HT1080 (cell line): ENCODE measurements around the gene COPS7A. TPM values are rescaled to one million over a fixed set of nuclear protein-coding genes. Genes with fewer than 3 reads are reported as not detected.

ENCODE experiments used
- DNase-seq: peaks from one replicate; pipeline ENCODE4 v3.0.0-alpha.2; 2015; ENCODE audit warnings: low read depth
- total RNA-seq: library from RNA; depleted of rRNA; stranded (reverse); fragments of >200 nt; shearing (Covaris generic); gene quantifications from 2 replicates; pipeline ENCODE4 v1.2.3, GENCODE V29; 2014

The COPS7A gene
- total RNA-seq, 1 experiment from 2014 or later = 97.5 TPM

GRCh38 chr12:6768990-6769389, 45.1 kb downstream of the COPS7A start:
- DNase-seq = no peak

DNA sequence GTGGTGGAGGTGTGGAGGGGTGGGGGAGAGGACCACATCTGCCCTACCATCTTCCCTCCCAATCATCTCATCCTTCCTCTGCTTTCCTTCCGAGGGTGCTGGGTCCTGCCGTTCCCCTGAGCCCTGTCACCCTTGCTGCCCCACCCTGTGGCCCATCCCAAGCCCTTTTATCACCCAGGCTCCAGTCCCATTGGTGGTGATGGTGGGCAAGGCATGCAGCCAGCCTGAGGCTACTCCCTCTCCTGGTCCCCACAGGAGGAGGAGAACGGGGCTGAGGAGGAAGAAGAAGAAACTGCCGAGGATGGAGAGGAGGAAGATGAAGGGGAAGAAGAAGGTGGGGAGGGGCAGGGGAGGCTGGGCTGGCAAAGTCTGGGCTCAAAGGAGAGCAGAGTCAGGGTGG, 45.8 kb downstream of the COPS7A start:
- no peak for DNase-seq

DNA sequence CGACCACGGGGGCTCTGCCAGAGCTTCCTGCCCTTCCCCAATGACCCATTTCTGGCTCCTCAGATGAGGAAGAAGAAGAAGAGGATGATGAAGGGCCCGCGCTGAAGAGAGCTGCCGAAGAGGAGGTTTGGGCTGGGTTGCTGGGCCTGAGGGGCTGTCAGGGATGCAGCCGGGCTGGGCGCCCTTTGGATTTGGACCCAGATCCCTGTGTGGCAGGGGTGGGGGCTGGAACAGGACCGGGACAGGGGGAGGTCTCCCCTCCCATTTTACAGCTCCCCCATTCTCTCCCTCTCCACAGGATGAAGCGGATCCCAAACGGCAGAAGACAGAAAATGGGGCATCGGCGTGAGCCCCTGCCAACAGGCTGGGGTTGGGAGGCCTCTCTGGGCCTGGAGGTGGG, 46.2 kb downstream of the COPS7A start:
- DNase-seq = no peak

GRCh38 chr12:6770600-6770999, 46.8 kb downstream of the COPS7A start:
- DNase-seq = no peak

- DNase-seq = no peak
Observed at GRCh38 chr12:6771091-6771495, 47.2 kb downstream of the COPS7A start.

- DNase-seq = no peak
Observed at GRCh38 chr12:6771509-6772330, 47.9 kb downstream of the COPS7A start.

DNA sequence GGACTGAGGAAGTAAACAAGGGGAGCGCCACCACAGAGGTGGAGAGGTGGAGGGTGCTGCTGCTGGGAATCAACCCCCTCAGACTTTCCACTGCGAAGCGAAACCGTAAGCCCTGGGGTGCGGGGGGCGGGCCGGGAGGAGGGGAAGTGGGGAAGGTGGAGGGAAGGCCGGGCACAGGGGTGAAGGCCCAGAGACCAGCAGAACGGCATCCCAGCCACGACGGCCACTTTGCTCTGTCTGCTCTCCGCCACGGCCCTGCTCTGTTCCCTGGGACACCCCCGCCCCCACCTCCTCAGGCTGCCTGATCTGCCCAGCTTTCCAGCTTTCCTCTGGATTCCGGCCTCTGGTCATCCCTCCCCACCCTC, 48.5 kb downstream of the COPS7A start, which contains the start of gene LAG3:
Gene LAG3, plus strand, starts transcription at position 190 of the 365 bp plus-strand sequence. CDS start 333 bp downstream, outside the sequence.
- DNase-seq = no peak

DNA sequence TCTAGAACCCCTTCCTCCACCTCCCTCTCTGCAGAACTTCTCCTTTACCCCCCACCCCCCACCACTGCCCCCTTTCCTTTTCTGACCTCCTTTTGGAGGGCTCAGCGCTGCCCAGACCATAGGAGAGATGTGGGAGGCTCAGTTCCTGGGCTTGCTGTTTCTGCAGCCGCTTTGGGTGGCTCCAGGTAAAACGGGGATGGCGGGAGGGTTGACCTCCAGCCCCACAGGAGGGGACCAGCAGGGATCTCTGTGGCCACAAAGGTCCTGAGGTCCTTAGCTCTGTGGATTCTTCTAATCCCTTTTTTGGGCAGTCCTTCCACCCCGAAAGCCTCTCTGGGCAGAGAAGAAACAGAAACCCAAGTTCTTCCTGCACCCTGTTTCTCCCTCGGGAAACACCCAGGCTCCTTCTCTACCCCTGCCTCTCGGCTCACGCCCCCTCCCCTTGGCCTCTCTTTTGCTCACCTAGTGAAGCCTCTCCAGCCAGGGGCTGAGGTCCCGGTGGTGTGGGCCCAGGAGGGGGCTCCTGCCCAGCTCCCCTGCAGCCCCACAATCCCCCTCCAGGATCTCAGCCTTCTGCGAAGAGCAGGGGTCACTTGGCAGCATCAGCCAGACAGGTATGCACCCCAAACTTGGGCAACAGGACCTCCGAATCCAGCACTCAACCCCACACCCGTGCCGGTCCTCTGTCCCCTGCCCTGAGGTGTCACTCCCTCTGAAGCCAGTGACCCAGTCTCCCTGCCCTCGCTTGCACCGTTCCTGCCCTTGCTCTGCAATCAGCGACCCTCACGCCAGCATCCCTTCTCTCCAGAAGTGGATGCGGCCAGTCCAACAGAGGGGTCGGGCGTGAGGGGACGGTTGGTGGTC, 49.1 kb downstream of the COPS7A start:
- no peak for DNase-seq

GRCh38 chr12:6773590-6774351, 49.9 kb downstream of the COPS7A start:
- no peak for DNase-seq

GRCh38 chr12:6774499-6775062, 50.7 kb downstream of the COPS7A start:
- no peak for DNase-seq

DNA sequence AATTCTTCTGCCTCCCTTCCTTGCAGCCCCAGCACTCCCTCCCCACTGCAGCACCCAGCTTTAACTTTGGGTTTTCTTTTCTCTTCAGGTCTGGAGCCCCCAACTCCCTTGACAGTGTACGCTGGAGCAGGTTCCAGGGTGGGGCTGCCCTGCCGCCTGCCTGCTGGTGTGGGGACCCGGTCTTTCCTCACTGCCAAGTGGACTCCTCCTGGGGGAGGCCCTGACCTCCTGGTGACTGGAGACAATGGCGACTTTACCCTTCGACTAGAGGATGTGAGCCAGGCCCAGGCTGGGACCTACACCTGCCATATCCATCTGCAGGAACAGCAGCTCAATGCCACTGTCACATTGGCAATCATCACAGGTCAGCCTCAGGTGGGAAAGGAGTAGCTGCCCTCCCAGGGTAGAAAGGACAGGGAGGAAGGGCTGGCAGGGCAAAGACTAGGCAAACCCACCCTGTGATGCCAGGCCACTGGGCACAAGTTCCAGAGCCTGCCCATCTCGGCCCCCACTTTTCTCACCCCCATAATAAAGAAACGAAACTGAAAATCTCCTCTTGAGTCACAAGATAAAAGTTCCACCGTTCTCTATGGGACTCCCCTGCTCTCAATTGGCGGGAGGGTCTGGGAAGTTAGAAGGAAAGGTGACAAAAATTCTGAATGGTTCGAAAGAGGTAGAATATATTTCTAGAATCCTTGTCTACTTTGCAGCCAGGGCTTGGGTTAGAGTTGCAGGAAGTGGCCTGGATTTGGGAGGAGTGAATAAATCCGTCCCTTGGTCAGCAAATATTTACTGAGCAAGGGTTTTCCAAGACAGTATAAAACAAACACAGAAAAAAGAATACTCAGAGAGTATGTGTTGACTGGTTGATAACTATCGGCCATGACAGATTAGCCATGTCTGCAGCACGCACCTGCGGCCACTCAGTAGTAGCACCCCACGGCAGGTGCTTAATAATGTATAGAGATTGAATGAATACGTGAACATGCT, 51.6 kb downstream of the COPS7A start:
- no peak for DNase-seq

DNA sequence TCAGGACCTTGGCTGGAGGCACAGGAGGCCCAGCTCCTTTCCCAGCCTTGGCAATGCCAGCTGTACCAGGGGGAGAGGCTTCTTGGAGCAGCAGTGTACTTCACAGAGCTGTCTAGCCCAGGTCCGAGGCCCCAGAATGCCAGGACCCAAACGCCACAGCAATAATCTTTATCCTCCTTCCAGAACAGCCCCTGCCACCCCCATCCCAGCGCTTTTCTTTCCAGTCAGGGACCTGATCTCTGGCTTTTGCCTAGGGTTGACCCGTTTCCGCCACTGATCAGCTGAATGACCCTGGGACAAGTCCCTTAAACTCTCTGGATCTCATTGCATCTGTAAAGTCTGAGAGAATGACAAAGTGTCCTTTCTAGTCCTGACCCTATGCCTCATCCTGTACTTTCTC, 53.5 kb downstream of the COPS7A start:
- DNase-seq = no peak

DNA sequence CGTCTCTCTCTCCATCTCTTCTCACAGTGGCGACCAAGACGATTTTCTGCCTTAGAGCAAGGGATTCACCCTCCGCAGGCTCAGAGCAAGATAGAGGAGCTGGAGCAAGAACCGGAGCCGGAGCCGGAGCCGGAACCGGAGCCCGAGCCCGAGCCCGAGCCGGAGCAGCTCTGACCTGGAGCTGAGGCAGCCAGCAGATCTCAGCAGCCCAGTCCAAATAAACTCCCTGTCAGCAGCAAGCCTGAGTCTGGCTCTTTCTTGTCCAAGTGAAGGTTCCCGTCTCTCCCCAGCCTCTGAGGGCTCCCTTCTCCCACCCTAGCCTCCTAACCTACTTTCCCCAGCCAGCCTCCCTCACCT, 54.3 kb downstream of the COPS7A start:
- DNase-seq = no peak

- DNase-seq = peak; percentile 88
Observed at GRCh38 chr12:6778574-6779550, 55.0 kb downstream of the COPS7A start.

- no peak for DNase-seq
Observed at GRCh38 chr12:6779708-6780432, 56.0 kb downstream of the COPS7A start.

DNA sequence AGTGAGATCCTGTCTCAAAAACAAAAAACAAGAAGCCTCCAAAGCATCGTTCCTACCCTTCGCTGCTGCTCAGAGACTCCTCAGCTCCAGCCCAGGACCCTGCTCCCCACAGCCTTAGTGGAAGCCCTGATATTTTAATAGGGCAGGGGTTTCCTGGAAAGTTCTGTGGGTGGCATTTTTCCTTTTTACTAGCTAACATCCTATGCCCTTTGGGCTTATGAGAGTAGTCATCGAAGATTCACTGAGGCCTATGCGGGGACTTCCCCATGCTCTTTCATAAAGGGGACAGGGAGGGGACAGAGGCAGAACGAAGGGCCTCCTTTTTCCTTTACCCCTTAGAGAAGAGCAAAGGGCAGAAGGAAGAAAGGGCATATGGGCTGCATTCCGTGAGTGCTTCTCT, 56.7 kb downstream of the COPS7A start:
- no peak for DNase-seq
